ENCODE measurements around the gene TRPC4.

Gene TRPC4

DNA sequence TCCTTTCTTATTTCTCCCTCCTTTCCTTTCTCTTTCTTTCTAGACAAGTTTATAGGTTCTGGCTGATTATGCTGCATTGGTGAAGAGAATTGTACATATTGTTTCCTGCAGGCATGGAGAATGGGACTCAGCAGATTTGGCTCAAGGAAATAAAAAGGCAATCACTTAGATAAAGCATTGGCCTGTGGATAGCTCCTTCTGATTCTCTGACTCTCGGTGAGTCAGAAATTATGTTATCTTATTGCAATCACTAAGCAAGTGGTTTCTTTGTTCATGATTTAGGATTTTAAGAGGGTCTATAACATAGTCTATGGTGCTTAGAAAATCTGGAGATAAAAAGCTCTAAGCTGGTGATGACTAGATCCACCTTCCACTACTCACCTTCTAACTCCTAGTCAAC lies 217.0 kb downstream of the TRPC4 start:
- DNase-seq, result no peak

DNA sequence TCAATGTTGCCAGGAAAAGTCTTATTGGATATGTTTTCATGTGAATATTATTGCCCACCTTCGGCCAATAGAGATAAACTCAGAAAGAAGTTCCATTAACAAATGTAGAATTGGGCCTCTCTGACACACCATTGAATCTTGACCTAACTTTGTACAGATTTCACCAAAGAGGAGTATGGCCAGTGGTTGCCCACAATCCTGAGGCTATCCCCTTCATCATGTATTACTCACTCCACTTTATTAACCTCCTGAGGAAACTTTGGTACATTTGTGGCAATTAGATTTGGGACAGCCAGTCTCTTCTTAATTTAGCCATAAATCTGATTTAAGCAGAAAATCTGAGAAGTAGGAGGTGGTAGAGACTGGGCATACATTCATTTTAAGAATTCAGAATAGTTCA lies 217.7 kb downstream of the TRPC4 start:
- DNase-seq, result no peak

DNA sequence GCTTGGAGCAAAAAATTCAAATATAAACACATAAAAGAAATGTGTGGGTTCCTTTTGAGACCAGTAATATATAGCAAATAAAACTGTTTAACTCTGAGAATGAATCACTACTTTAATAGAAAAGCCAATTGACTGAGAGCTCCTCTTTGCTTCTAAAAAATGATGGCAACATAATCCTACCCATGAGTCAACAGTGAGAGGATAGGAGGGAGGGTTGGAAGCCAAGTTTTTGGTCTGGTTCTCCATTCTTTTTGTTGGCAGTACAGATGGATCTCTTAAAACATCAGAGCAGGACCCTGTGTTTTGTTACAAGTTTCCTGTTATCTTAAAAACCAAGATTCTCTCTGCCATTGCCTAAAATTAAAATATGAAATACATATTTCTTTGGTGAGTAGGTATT lies 221.0 kb downstream of the TRPC4 start:
- no peak for DNase-seq

GRCh38 chr13:37647031-37647650 lies 222.4 kb downstream of the TRPC4 start:
- no peak for DNase-seq

DNA sequence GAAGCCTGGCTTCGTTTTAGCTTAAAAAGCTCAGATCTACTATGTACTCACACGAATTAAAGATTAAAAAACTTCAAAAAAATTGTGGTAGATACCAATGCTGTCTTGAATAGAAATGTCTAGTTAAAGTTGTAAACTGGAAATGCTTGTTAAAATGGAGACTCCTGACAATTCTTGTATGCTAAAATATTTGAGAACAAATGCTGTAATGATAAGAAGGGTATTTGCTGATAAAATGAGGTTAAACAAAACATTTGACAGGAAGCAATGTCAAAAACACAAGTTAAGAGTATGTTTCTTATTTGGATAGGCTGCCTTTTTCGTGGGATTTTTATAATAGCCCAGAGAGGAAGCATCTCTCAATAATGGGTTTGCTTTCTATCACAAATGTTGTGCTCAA lies 223.0 kb downstream of the TRPC4 start:
- no peak for DNase-seq

- DNase-seq, result no peak
Measured at GRCh38 chr13:37645181-37645740, 224.3 kb downstream of the TRPC4 start.

DNA sequence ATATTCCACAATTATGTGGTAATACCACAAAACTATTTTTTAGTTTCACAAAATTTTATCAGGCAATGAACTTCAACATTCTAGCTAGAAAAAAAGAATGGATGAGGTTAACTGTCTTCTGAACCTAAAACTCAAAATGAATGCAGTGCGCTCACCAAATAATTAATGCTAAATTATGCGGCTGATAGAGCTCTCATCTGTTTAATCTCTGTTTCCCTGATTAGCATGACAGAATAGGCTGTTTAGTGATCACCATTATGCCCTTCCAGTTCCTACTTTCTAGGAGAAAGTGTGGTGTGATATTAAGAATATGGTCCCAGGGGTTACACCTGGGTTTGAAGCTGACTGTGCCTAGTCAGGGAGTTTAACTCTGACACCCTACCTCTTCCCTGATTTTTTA lies 228.2 kb downstream of the TRPC4 start:
- DNase-seq, result no peak

GRCh38 chr13:37640499-37640898 lies 229.1 kb downstream of the TRPC4 start:
- DNase-seq, result no peak

GRCh38 chr13:37636701-37637100 lies 232.9 kb downstream of the TRPC4 start:
- DNase-seq, result no peak

DNA sequence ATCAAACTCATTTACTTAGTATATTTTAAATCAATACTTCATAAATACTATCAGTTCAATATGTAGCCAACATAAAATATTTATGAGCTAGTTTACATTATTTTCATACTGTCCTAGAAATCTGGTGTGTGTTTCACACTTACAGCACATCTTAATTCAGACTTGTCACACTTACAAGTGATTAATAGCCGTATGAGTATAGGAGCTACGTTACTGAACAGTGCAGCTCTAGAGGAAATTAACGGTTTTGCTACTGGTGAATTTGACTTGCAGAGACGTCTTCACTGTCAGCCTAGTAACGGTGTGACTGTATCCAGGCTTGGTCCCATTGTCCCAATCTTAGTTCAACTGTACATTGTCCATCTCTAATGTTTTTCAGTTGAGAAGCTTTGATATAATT lies 237.3 kb downstream of the TRPC4 start:
- DNase-seq, result no peak

DNA sequence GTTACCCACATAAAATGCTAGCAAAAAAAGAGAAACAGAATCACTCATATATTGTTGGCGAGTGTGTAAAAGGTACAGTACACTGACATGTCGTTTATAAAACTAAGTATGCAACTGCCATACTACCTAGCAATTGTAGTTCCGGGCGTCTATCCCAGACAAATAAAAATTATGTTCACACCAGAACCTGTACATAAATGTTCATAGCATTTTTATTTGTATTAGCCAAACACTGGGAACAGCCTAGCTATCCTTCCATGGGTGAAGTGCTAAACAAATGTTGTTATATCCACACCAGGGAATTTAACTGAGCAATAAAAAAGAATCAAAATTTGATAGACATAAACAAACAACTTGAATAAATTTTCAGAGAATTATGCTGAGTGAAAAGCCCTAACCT lies 242.1 kb downstream of the TRPC4 start:
- DNase-seq, result no peak

DNA sequence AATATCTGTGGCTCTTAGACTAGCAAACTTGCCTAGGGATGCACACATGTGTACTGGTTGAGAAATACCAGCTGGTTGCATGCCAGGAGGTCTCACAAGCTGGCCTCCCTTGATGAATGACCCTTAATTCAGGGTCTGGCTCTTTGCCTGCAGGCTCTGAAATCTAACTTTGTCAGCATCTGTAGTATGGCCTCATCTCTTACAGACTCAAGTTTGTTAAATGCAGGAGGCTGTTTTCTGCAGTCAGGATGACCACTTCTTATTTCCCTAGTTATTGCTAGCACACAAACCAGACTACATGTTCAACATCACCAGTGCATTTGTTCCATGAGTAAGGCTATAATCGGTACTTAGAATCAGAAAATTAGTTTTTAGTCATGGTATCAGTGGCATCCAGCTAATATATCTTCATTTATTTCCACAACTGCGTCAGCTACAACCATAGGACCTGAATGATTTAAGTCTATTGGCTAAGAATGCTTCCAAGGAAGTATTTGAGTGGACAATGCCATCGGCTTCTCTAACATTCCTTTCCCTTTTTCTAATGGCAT lies 247.7 kb downstream of the TRPC4 start:
- no peak for DNase-seq

GRCh38 chr13:37618554-37618953 lies 251.0 kb downstream of the TRPC4 start:
- no peak for DNase-seq

DNA sequence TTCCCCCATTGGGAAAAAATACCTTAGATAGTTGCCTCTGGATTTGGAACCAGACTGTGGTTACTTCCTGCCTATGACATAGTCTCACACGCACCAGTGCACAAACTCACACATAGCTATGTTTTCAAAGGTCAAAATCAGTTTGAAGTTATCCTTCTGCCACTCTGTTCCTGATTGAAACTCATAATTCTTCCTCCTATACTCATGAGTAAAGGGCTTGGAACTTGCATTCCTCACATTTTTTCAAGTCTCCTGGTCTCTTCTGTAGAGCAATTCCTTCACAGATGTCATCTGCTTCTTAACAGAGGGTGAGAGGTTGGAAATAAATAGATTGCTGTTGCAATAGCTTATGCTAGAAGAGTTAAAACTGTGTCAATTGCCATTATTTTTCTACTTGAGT lies 252.4 kb downstream of the TRPC4 start:
- no peak for DNase-seq

DNA sequence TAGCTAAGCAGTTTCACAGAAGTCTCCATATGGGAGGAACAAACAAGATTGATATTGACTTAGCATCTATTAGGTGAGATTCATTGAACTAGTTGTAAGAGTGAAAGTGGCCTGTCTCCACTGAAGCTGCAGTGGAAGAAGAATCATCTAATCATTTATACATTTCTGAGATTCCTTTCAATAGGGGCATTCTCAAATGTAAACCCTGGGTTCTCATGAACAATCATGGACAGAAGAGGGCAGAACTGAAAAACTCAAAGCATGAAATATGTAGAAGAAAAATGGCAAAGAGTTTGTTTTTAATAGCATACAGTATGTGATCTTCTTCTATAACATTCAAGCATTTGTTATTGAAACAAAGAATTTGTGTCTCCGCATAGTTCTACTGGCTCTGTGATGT lies 253.4 kb downstream of the TRPC4 start:
- no peak for DNase-seq

DNA sequence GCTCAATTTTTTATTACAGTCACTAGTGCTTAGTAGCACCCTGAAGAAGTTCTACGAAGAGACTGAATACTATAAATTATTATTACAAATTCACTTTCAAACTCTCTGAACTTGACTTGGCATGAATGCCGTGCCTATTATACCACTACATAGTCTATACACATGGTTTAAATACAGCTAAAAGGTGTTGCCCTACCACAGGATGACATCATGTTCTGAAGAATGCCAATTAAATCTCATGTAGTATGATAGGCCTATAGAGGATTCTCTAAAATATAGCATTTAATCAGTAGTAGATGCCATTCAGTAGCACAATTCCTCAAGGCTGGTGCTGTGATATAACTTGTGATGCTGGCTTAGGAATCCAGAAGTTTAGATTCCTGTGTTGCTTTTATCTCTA lies 254.3 kb downstream of the TRPC4 start:
- no peak for DNase-seq

GRCh38 chr13:37613638-37614037 lies 255.9 kb downstream of the TRPC4 start:
- DNase-seq, result no peak

DNA sequence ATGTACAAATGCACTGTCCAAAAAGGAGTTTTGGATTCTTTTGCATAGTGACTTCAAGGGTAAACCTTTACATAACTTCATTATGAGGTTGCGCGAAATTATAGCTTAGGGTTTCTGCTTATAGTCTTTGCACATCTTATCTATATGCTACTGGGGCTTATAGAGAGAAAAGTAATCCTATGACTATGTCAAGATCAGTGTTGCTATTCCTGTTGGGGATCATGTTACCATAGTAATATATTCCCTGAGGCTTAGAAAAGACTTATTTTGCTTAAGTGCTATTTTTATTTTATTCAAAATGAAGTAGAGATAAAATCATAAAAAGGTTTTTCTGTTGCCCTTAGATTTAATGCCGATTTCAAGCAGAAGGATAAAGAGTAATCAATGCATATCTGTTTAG lies 256.3 kb downstream of the TRPC4 start:
- DNase-seq, result no peak

- DNase-seq, result no peak
Measured at GRCh38 chr13:37608750-37609339, 260.7 kb downstream of the TRPC4 start.

- DNase-seq, result no peak
Measured at GRCh38 chr13:37602733-37603381, 266.7 kb downstream of the TRPC4 start.

DNA sequence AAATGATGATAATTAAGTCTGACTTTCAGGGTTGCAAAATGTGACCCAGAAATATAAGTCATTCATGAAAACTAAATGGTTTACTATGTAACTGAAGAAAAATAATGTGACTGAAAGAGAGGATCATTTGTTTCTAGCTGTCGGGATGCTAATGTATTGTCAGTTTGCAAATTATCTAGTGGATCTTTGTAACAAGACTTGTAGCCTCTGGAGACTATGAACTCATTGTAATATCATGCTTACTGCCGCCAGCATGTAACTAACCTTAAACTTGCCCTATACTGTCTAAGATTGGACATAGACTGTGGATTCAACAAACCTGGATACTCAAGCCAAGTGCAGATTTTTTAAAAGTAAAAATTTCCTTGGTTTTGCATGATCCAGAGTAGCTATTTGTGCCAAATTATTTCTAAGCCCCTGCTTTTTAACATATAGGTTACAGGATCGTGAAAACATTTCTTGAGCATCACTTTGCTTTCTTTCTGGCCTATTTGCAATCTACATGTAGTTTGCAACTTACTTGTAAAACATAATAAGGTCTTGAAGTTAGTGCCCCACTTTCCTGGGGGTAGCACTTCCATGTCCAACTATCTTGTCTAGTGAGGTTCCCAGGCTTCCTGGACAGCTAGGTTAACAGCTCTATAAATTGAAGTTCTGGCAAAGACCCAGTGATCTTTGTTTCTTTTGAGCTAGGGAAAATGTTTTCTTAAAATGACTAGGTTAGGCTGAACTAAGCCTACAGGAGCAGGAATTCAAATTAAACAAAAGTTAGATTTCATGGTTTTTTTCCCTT lies 267.7 kb downstream of the TRPC4 start:
- DNase-seq, result no peak

- no peak for DNase-seq
Measured at GRCh38 chr13:37599519-37599918, 270.1 kb downstream of the TRPC4 start.

- no peak for DNase-seq
Measured at GRCh38 chr13:37598597-37598996, 271.0 kb downstream of the TRPC4 start, which contains the start of gene POSTN. TSS of gene POSTN (minus strand) at chr13:37598768. CDS start at chr13:37598726, 42 bp downstream.
